Stimulated activated CD8-positive, alpha-beta memory T cell treated with anti-CD3 and anti-CD28 coated beads, Interleukin-12 subunit alpha, Interleukin-12 subunit beta, amount 100 ng/mL, for 1 hour (primary cell): ENCODE results near the gene GRID2.

Source experiments
- DNase-seq: peaks from one replicate; pipeline ENCODE4 v3.0.0-alpha.2; 2020; ENCODE audit warnings: low read depth

Gene GRID2

GRCh38 chr4:93414041-93414550 is 1110.3 kb downstream of the GRID2 start:
- DNase-seq, result no peak

- no peak for DNase-seq
Observed at GRCh38 chr4:93416344-93417128, 1112.8 kb downstream of the GRID2 start.

GRCh38 chr4:93431371-93431770 is 1127.6 kb downstream of the GRID2 start:
- no peak for DNase-seq

GRCh38 chr4:93433840-93434239 is 1130.1 kb downstream of the GRID2 start:
- DNase-seq, result no peak

GRCh38 chr4:93436000-93436626 is 1132.3 kb downstream of the GRID2 start:
- no peak for DNase-seq

- no peak for DNase-seq
Observed at GRCh38 chr4:93437991-93438390, 1134.2 kb downstream of the GRID2 start.

GRCh38 chr4:93444860-93445259 is 1141.1 kb downstream of the GRID2 start:
- DNase-seq, result no peak

- no peak for DNase-seq
Observed at GRCh38 chr4:93446038-93446437, 1142.3 kb downstream of the GRID2 start.

GRCh38 chr4:93448691-93449293 is 1145.0 kb downstream of the GRID2 start:
- DNase-seq, result no peak

- DNase-seq, result no peak
Observed at GRCh38 chr4:93451954-93452353, 1148.2 kb downstream of the GRID2 start.

GRCh38 chr4:93461541-93461940 is 1157.8 kb downstream of the GRID2 start:
- DNase-seq, result no peak

- no peak for DNase-seq
Observed at GRCh38 chr4:93466446-93466845, 1162.7 kb downstream of the GRID2 start.

- DNase-seq, result no peak
Observed at GRCh38 chr4:93467484-93468155, 1163.9 kb downstream of the GRID2 start.

GRCh38 chr4:93469560-93469959 is 1165.8 kb downstream of the GRID2 start:
- no peak for DNase-seq

- DNase-seq, result no peak
Observed at GRCh38 chr4:93475730-93476129, 1172.0 kb downstream of the GRID2 start.

GRCh38 chr4:93478805-93479204 is 1175.0 kb downstream of the GRID2 start:
- DNase-seq, result no peak

GRCh38 chr4:93480452-93480851 is 1176.7 kb downstream of the GRID2 start:
- DNase-seq, result no peak

GRCh38 chr4:93495346-93495745 is 1191.6 kb downstream of the GRID2 start:
- DNase-seq, result no peak

GRCh38 chr4:93501244-93501643 is 1197.5 kb downstream of the GRID2 start:
- DNase-seq, result no peak

- DNase-seq, result no peak
Observed at GRCh38 chr4:93501946-93502345, 1198.2 kb downstream of the GRID2 start.

GRCh38 chr4:93502991-93503390 is 1199.2 kb downstream of the GRID2 start:
- no peak for DNase-seq

- DNase-seq, result no peak
Observed at GRCh38 chr4:93513851-93514250, 1210.1 kb downstream of the GRID2 start.

GRCh38 chr4:93515208-93515607 is 1211.4 kb downstream of the GRID2 start:
- DNase-seq, result no peak
